Measurements from ENCODE around the gene PASK.

- no peak for TF ChIP-seq CTCF (IDR thresholded peaks at IDR 0.05; ENCODE audit: poor library complexity)
- TF ChIP-seq EZH2 (IDR thresholded peaks at IDR 0.05; ENCODE audit: borderline replicate concordance): no peak
These were observed 8.8 kb downstream of the PASK start for GRCh38 chr2:241140445-241140840.

Data from hepatocyte (in vitro differentiated cells).